ENCODE data around the gene ERP44.
"Not testable (repeated sequence)": the region's sequence is repeated elsewhere in the genome, so short reads cannot be mapped to it uniquely, and the experiment has no call there.

GRCh38 chr9:100069068-100069467 lies 29.7 kb downstream of the ERP44 start:
- TF ChIP-seq CTCF (IDR thresholded peaks at IDR 0.05; ENCODE audit: poor library complexity); EZH2 (IDR thresholded peaks at IDR 0.05; ENCODE audit: borderline replicate concordance); EZH2phosphoT487 (IDR thresholded peaks at IDR 0.05; ENCODE audit: low read depth, severe bottlenecking, unreplicated experiment): not testable (repeated sequence)

Data from hepatocyte (in vitro differentiated cells).